ENCODE results near the gene DMBX1. TPM values are rescaled to one million over a fixed set of nuclear protein-coding genes. Genes with fewer than 3 reads are reported as not detected.

Gene DMBX1
- total and polyA plus RNA-seq, 7 donors = not detected

- Histone ChIP-seq H3K27ac (no peak overlapping the region), H3K9me3 (no peaks in the 10 kb centered on the region), H3K4me1 (peaks cover 0 to 3% (median 2%) of the 10 kb centered on the region in 4 donors), H3K36me3 (no peaks in the 10 kb centered on the region), H3K4me3 (no peak overlapping the region), H3K27me3 (peaks cover 5 to 43% (median 17%) of the 10 kb centered on the region in 3 donors)
- no peak for DNase-seq
- TF ChIP-seq POLR2A (IDR thresholded peaks at IDR 0.05) (no peak), POLR2AphosphoS5 (IDR thresholded peaks at IDR 0.05) (no peak), EP300 (IDR thresholded peaks at IDR 0.05) (no peak)
- TF ChIP-seq, protein P1, sequence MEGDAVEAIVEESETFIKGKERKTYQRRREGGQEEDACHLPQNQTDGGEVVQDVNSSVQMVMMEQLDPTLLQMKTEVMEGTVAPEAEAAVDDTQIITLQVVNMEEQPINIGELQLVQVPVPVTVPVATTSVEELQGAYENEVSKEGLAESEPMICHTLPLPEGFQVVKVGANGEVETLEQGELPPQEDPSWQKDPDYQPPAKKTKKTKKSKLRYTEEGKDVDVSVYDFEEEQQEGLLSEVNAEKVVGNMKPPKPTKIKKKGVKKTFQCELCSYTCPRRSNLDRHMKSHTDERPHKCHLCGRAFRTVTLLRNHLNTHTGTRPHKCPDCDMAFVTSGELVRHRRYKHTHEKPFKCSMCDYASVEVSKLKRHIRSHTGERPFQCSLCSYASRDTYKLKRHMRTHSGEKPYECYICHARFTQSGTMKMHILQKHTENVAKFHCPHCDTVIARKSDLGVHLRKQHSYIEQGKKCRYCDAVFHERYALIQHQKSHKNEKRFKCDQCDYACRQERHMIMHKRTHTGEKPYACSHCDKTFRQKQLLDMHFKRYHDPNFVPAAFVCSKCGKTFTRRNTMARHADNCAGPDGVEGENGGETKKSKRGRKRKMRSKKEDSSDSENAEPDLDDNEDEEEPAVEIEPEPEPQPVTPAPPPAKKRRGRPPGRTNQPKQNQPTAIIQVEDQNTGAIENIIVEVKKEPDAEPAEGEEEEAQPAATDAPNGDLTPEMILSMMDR (IDR thresholded peaks at IDR 0.05) = no peak
- 60 to 74% methylated on average over 4 of the region's 4 CpGs for WGBS, 2 donors
- intact Hi-C loops (cut with DNase I) = no loop called here
Measured at GRCh38 chr1:46453449-46453848, 36.2 kb upstream of the DMBX1 start.

DNA sequence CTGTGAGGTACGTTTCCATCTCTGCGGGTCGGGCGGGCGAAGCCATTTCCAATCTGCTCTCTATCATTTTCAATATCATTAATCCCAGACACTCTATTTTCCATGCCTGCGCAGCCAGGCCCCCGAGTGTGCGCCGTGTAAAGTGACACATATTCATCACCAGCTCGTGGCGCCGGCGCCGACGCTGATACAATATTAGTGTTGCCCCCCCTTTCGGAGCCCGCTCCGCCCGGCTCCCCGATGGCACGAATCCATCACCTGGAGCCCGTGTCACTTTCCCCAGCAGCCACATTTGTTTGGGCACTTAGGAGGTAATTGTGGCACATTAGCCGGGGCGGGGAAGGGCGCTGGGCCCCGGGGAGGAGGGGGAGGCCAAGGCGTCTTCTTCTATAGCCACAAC lies 33.7 kb upstream of the DMBX1 start:
- WGBS, 2 donors = 89 to 90% methylated on average over 27 of the region's 27 CpGs
- no peak for TF ChIP-seq EP300 (IDR thresholded peaks at IDR 0.05)
- TF ChIP-seq POLR2A (IDR thresholded peaks at IDR 0.05) = no peak
- no peak for TF ChIP-seq POLR2AphosphoS5 (IDR thresholded peaks at IDR 0.05)
- TF ChIP-seq, protein P1 (IDR thresholded peaks at IDR 0.05) = no peak
- intact Hi-C loops (cut with DNase I) = no loop called here
- Histone ChIP-seq H3K27ac (no peak overlapping the region), H3K4me1 (no peaks in the 10 kb centered on the region), H3K4me3 (no peak overlapping the region), H3K27me3 (peaks cover 0 to 19% (median 4%) of the 10 kb centered on the region in 3 donors), H3K9me3 (no peaks in the 10 kb centered on the region), H3K36me3 (no peaks in the 10 kb centered on the region)
- DNase-seq = no peak

DNA sequence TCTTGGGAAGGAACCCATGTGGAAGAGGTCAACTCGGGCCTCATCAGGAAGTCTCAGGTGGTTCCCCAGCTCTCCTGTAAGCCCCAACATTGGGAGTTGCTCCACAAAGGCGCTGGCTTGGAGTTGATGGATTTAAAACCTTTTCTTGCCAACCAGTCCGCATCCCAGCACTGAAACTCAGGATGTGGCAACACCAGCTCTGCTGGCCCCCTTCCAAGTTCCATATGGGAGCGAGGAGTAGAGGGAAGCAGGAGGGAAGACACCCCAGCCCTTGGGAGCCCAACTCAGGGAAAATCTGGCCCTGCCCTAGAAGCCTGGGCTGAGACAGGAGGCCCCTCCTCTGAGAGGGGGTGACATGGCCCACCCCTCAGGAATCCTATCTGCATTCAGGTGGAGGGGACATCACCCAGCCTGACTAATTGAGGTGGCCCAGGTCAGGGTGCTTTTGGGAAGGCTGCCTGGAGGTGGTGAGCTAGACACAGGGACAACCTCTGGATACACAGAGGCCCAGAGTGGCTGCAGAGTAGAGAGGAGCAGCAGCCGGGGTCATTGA lies 33.1 kb upstream of the DMBX1 start:
- Histone ChIP-seq H3K4me1 (no peaks in the 10 kb centered on the region), H3K27me3 (peaks cover 0 to 19% (median 4%) of the 10 kb centered on the region in 3 donors), H3K27ac (no peak overlapping the region), H3K9me3 (no peaks in the 10 kb centered on the region), H3K36me3 (no peaks in the 10 kb centered on the region), H3K4me3 (no peak overlapping the region)
- 80 to 83% methylated on average over 5 of the region's 5 CpGs for WGBS, 2 donors
- DNase-seq = no peak
- intact Hi-C loops (cut with DNase I) = no loop called here
- TF ChIP-seq POLR2AphosphoS5 (IDR thresholded peaks at IDR 0.05) (no peak), EP300 (IDR thresholded peaks at IDR 0.05) (no peak), POLR2A (IDR thresholded peaks at IDR 0.05) (no peak)
- TF ChIP-seq, protein P1 (IDR thresholded peaks at IDR 0.05) = no peak

DNA sequence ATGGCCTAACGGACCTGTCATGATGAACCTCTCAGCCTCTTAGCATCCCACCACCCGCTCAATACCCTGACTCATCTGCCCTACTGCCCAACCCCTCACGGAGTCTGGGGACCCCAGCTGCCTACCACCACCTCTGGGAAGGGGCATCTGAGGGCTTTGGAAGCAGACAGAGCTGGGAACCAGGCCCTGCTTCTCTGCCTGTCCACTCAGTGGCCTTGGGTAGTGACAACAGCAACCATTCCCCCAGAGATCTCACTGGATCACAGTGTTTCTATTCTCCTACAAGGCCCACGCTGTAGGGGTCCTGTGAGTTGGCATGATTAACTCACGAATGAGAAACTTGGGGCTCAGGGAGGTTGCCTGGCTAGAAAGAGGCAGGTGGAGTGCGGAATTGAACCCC lies 32.5 kb upstream of the DMBX1 start:
- no peak overlapping the region for H3K4me3 ChIP-seq
- peaks cover 0 to 17% (median 4%) of the 10 kb centered on the region in 3 donors for H3K27me3 ChIP-seq
- intact Hi-C loops (cut with DNase I) = no loop called here
- DNase-seq = no peak
- no peak for TF ChIP-seq POLR2A (IDR thresholded peaks at IDR 0.05)
- TF ChIP-seq, protein P1 (IDR thresholded peaks at IDR 0.05) = no peak
- WGBS, 2 donors = 87 to 89% methylated on average over 6 of the region's 6 CpGs
- no peak overlapping the region for H3K27ac ChIP-seq
- no peaks in the 10 kb centered on the region for H3K36me3 ChIP-seq
- no peaks in the 10 kb centered on the region for H3K9me3 ChIP-seq
- H3K4me1 ChIP-seq = no peaks in the 10 kb centered on the region

GRCh38 chr1:46458190-46458589 lies 31.4 kb upstream of the DMBX1 start:
- Histone ChIP-seq H3K27ac (no peak overlapping the region), H3K4me3 (no peak overlapping the region), H3K27me3 (peaks cover 0 to 9% (median 4%) of the 10 kb centered on the region in 3 donors), H3K9me3 (no peaks in the 10 kb centered on the region), H3K4me1 (no peaks in the 10 kb centered on the region), H3K36me3 (no peaks in the 10 kb centered on the region)
- TF ChIP-seq EP300 (IDR thresholded peaks at IDR 0.05) (no peak), POLR2AphosphoS5 (IDR thresholded peaks at IDR 0.05) (no peak), POLR2A (IDR thresholded peaks at IDR 0.05) (no peak)
- TF ChIP-seq, protein P1 (IDR thresholded peaks at IDR 0.05) = no peak
- intact Hi-C loops (cut with DNase I) = no loop called here
- WGBS, 2 donors = 52 to 54% methylated on average over 4 of the region's 4 CpGs
- no peak for DNase-seq

Measured in sigmoid colon (tissue), 7 donors.